ENCODE measurements around the gene SKIDA1.

Gene SKIDA1

DNA sequence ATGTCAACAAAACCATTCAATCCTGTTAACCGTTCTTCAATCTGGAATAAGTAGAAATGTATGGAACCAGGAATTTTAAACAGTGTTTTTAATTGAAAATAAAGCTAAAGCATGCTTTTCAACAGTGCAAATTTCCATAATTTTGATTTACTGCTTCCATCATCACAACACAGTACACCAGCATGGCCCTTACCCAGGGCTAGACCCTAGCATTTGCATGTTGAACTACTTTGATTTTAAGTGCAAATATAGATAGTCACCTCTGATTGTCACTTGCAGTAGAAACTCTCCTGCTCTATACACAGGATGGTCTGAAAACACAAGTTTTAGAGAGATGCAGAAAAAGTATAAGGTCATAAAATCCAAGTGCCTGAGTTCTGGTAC lies 12.1 kb downstream of the SKIDA1 start (continued):
- TF ChIP-seq, protein P1, sequence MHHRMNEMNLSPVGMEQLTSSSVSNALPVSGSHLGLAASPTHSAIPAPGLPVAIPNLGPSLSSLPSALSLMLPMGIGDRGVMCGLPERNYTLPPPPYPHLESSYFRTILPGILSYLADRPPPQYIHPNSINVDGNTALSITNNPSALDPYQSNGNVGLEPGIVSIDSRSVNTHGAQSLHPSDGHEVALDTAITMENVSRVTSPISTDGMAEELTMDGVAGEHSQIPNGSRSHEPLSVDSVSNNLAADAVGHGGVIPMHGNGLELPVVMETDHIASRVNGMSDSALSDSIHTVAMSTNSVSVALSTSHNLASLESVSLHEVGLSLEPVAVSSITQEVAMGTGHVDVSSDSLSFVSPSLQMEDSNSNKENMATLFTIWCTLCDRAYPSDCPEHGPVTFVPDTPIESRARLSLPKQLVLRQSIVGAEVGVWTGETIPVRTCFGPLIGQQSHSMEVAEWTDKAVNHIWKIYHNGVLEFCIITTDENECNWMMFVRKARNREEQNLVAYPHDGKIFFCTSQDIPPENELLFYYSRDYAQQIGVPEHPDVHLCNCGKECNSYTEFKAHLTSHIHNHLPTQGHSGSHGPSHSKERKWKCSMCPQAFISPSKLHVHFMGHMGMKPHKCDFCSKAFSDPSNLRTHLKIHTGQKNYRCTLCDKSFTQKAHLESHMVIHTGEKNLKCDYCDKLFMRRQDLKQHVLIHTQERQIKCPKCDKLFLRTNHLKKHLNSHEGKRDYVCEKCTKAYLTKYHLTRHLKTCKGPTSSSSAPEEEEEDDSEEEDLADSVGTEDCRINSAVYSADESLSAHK (tag by site-specific recombination; IDR thresholded peaks at IDR 0.05): no peak
- TF ChIP-seq ZIC2 (tag by site-specific recombination; IDR thresholded peaks at IDR 0.05) (no peak), ZNF837 (tag by site-specific recombination; IDR thresholded peaks at IDR 0.05) (no peak), REPIN1 (tag by site-specific recombination; IDR thresholded peaks at IDR 0.05; ENCODE audit: low read depth) (no peak), ZNF391 (tag by site-specific recombination; IDR thresholded peaks at IDR 0.05; ENCODE audit: borderline replicate concordance, low read depth) (no peak), EGR2 (tag by site-specific recombination; IDR thresholded peaks at IDR 0.05; ENCODE audit: low read depth) (no peak), ZNF37A (tag by site-specific recombination; IDR thresholded peaks at IDR 0.05) (no peak), SP2 (tag by site-specific recombination; IDR thresholded peaks at IDR 0.05) (no peak)

- Histone ChIP-seq H3K36me3 (ENCODE audit: control insufficient read depth in 2 of 2, insufficient read depth in 1 of 2, low read length in 2 of 2) (no peaks in the 10 kb centered on the region), H3K27ac (ENCODE audit: extremely low read depth, low read depth, low read length) (no peak overlapping the region), H3K4me3 (ENCODE audit: low read depth, low read length) (no peak overlapping the region), H3K9me3 (ENCODE audit: control insufficient read depth, insufficient read depth, low read depth, low read length) (no peaks in the 10 kb centered on the region), H3K4me1 (ENCODE audit: control insufficient read depth, insufficient read depth, low read length) (peaks cover 27% of the 10 kb centered on the region)
- no peak for TF ChIP-seq ZSCAN30 (tag by site-specific recombination; IDR thresholded peaks at IDR 0.05)
- peak; percentile 75 for TF ChIP-seq PRDM1 (tag by site-specific recombination; IDR thresholded peaks at IDR 0.05)
- 0 out of 2 replicates have a peak, but pooled peaks have one; percentile 7 for TF ChIP-seq IKZF3 (tag by site-specific recombination; IDR thresholded peaks at IDR 0.05)
- no peak for TF ChIP-seq ZIC2 (tag by site-specific recombination; IDR thresholded peaks at IDR 0.05)
- TF ChIP-seq ZNF311 (tag by site-specific recombination; IDR thresholded peaks at IDR 0.05; ENCODE audit: borderline replicate concordance): no peak
- TF ChIP-seq ZNF777 (tag by site-specific recombination; IDR thresholded peaks at IDR 0.05; ENCODE audit: borderline replicate concordance): no peak
- TF ChIP-seq ZNF791 (tag by site-specific recombination; IDR thresholded peaks at IDR 0.05): no peak
- TF ChIP-seq ZNF112 (tag by site-specific recombination; IDR thresholded peaks at IDR 0.05): no peak
- TF ChIP-seq ZNF621 (tag by site-specific recombination; IDR thresholded peaks at IDR 0.05): no peak
- TF ChIP-seq ZNF423 (tag by site-specific recombination; IDR thresholded peaks at IDR 0.05): no peak
- TF ChIP-seq ZNF335 (tag by site-specific recombination; conservative IDR thresholded peaks at IDR 0.05): no peak
- TF ChIP-seq, protein P1 (tag by site-specific recombination; IDR thresholded peaks at IDR 0.05): no peak
- no peak for TF ChIP-seq ZNF510 (tag by site-specific recombination; IDR thresholded peaks at IDR 0.05; ENCODE audit: insufficient replicate concordance)
- POLR2A ChIA-PET: no interaction called here
- CTCF ChIA-PET: interaction anchor here (0.6 to 1.0 kb wide), 2 partner anchors 219 to 1553 kb away, joined by 3 read pairs; no protein-coding TSS in a partner anchor
Measured at GRCh38 chr10:21512573-21513404, 12.7 kb downstream of the SKIDA1 start.
